IMR-90 (cell line): ENCODE results near the gene PMF1. TPM values are rescaled to one million over a fixed set of nuclear protein-coding genes. Genes with fewer than 3 reads are reported as not detected.
A peak's percentile ranks its signal among the peaks of the same experiment; 100 is the strongest.

Experiments used
- ATAC-seq: fragments of 200-7000 bp; cut with Tn5 transposase; 2 replicates; pipeline ENCODE4 v1.9.1; 2020; ENCODE audit warnings: low read depth, mild to moderate bottlenecking, moderate library complexity
- BruUV-seq: library from RNA; stranded (reverse); fragments of 400-500 nt; replicated peaks from 2 replicates; lab custom pipeline; 2021; lab: Mats Ljungman, UMichigan
- CTCF ChIA-PET: fragments of 300-600 bp; formaldehyde crosslinking; extraction: SDS; loops from one replicate; lab custom pipeline; 2021; ENCODE audit warnings: antibody characterized with exemption; lab: Yijun Ruan, JAX
- POLR2A ChIA-PET: fragments of 300-600 bp; sonication (Branson Sonifier 250); formaldehyde crosslinking; loops from one replicate; lab custom pipeline; 2022; ENCODE audit warnings: antibody characterized with exemption; ENCODE audit not compliant: unreplicated experiment; lab: Charles Lee
- DNase-seq: peaks from one replicate; pipeline ENCODE4 v3.0.0; 2013
- H2AFZ ChIP-seq: replicated peaks from 2 replicates; pipeline ENCODE3; 2013; ENCODE audit warnings: low read length, mild to moderate bottlenecking; ENCODE audit not compliant: poor library complexity
- H2AK5ac ChIP-seq: 2 replicates; pipeline ENCODE4 v1.6.1; 2013; ENCODE audit warnings: low read depth, low read length, inconsistent platforms
- H2AK9ac ChIP-seq: replicated peaks from 2 replicates; pipeline ENCODE3; 2013; ENCODE audit warnings: mild to moderate bottlenecking, low read depth, low read length, moderate library complexity; ENCODE audit not compliant: poor library complexity
- H2BK120ac ChIP-seq: 2 replicates; pipeline ENCODE4 v1.6.1; 2013; ENCODE audit warnings: low read depth, low read length, inconsistent platforms
- H2BK15ac ChIP-seq: 3 replicates; pipeline ENCODE4 v1.6.1; 2013; ENCODE audit warnings: low read depth, low read length, inconsistent platforms
- H2BK20ac ChIP-seq: 2 replicates; pipeline ENCODE4 v1.6.1; 2013; ENCODE audit warnings: low read depth, mild to moderate bottlenecking, inconsistent platforms, low read length, moderate library complexity
- H2BK5ac ChIP-seq: 2 replicates; pipeline ENCODE4 v1.6.1; 2013; ENCODE audit warnings: mild to moderate bottlenecking, low read depth, low read length, inconsistent platforms; ENCODE audit not compliant: poor library complexity, severe bottlenecking
- H3K14ac ChIP-seq: replicated peaks from 2 replicates; pipeline ENCODE4 v1.6.1; 2013; ENCODE audit warnings: low read depth, low read length, inconsistent platforms
- H3K18ac ChIP-seq: 2 replicates; pipeline ENCODE4 v1.6.1; 2013; ENCODE audit warnings: low read depth, low read length, control low read depth
- H3K23ac ChIP-seq: 2 replicates; pipeline ENCODE4 v1.6.1; 2013; ENCODE audit warnings: low read depth, low read length, inconsistent platforms
- H3K27ac ChIP-seq: 2 replicates; pipeline ENCODE4 v1.5.1; 2013; ENCODE audit warnings: mild to moderate bottlenecking, control low read depth, low read length; ENCODE audit not compliant: insufficient read depth
- H3K27me3 ChIP-seq: 2 replicates; pipeline ENCODE4 v1.6.1; 2013; ENCODE audit warnings: low read length; ENCODE audit not compliant: control insufficient read depth, insufficient read depth
- H3K36me3 ChIP-seq: 2 replicates; pipeline ENCODE4 v1.6.1; 2013; ENCODE audit warnings: low read length, mixed read lengths; ENCODE audit not compliant: control insufficient read depth, insufficient read depth
- H3K4ac ChIP-seq: 2 replicates; pipeline ENCODE4 v1.6.1; 2013; ENCODE audit warnings: low read depth, low read length, inconsistent platforms
- H3K4me1 ChIP-seq: 2 replicates; pipeline ENCODE4 v1.6.1; 2013; ENCODE audit warnings: low read length, mixed read lengths; ENCODE audit not compliant: control insufficient read depth, insufficient read depth
- H3K4me2 ChIP-seq: 2 replicates; pipeline ENCODE4 v1.6.1; 2013; ENCODE audit warnings: low read depth, mild to moderate bottlenecking, control low read depth, low read length, moderate library complexity
- H3K4me3 ChIP-seq: 2 replicates; pipeline ENCODE4 v1.5.1; 2013; ENCODE audit warnings: low read depth, mild to moderate bottlenecking, control low read depth, low read length, moderate library complexity; ENCODE audit not compliant: insufficient read depth
- H3K56ac ChIP-seq: 2 replicates; pipeline ENCODE4 v1.6.1; 2013; ENCODE audit warnings: low read length, inconsistent platforms; ENCODE audit not compliant: insufficient read depth; ENCODE audit errors: extremely low read depth
- H3K79me1 ChIP-seq, 2 experiments: 2 replicates each; pipeline ENCODE4 v1.6.1; 2013; ENCODE audit warnings: low read length in 2 of 2, inconsistent platforms in 1 of 2, low read depth in 1 of 2
- H3K9ac ChIP-seq: 2 replicates; pipeline ENCODE4 v1.6.1; 2013; ENCODE audit warnings: low read depth, low read length, control low read depth
- H3K9me1 ChIP-seq: 2 replicates; pipeline ENCODE4 v1.6.1; 2013; ENCODE audit warnings: low read length, inconsistent platforms; ENCODE audit not compliant: insufficient read depth
- H3K9me3 ChIP-seq: 2 replicates; pipeline ENCODE4 v1.6.1; 2013; ENCODE audit warnings: low read length; ENCODE audit not compliant: control insufficient read depth, insufficient read depth
- H4K20me1 ChIP-seq: 2 replicates; pipeline ENCODE4 v1.6.1; 2013; ENCODE audit warnings: low read length, inconsistent platforms; ENCODE audit not compliant: insufficient read depth
- H4K5ac ChIP-seq: 2 replicates; pipeline ENCODE4 v1.6.1; 2013; ENCODE audit warnings: mild to moderate bottlenecking, low read depth, low read length, control low read depth
- H4K8ac ChIP-seq, 2 experiments: 2 replicates each; pipeline ENCODE4 v1.6.1; 2013; ENCODE audit warnings: low read depth in 2 of 2, low read length in 2 of 2, control low read depth in 1 of 2, inconsistent platforms in 1 of 2
- H4K91ac ChIP-seq: 2 replicates; pipeline ENCODE4 v1.6.1; 2013; ENCODE audit warnings: low read depth, low read length, inconsistent platforms; ENCODE audit not compliant: insufficient read depth
- BHLHE40 ChIP-seq: fragments of 150-350 bp; IDR thresholded peaks from 2 replicates; pipeline ENCODE4 v1.6.1; 2016; ENCODE audit warnings: mild to moderate bottlenecking, low read depth, low read length
- CEBPB ChIP-seq: IDR thresholded peaks from 2 replicates; pipeline ENCODE4 v1.6.1; 2012; ENCODE audit warnings: low read depth, low read length, improper control_type of control experiment
- CHD1 ChIP-seq: IDR thresholded peaks from 2 replicates; pipeline ENCODE4 v1.6.1; 2012; ENCODE audit warnings: low read depth, low read length, improper control_type of control experiment
- ELK1 ChIP-seq: fragments of 150-350 bp; IDR thresholded peaks from 2 replicates; pipeline ENCODE4 v1.6.1; 2016; ENCODE audit warnings: low read depth, mild to moderate bottlenecking, low read length, moderate library complexity, borderline replicate concordance
- FOS ChIP-seq: fragments of 150-350 bp; IDR thresholded peaks from 2 replicates; pipeline ENCODE4 v1.6.1; 2016; ENCODE audit warnings: low read depth, low read length
- MAFK ChIP-seq: IDR thresholded peaks from 2 replicates; pipeline ENCODE4 v1.6.1; 2012; ENCODE audit warnings: low read depth, low read length, improper control_type of control experiment
- MXI1 ChIP-seq: IDR thresholded peaks from 2 replicates; pipeline ENCODE4 v1.6.1; 2012; ENCODE audit warnings: low read depth, mild to moderate bottlenecking, low read length, moderate library complexity, borderline replicate concordance
- NFE2L2 ChIP-seq: fragments of 150-350 bp; IDR thresholded peaks from 2 replicates; pipeline ENCODE4 v1.6.1; 2016; ENCODE audit warnings: low read depth, mild to moderate bottlenecking, low read length
- POLR2A ChIP-seq: IDR thresholded peaks from 2 replicates; pipeline ENCODE4 v1.6.1; 2012; ENCODE audit warnings: mild to moderate bottlenecking, low read depth, low read length
- RCOR1 ChIP-seq: IDR thresholded peaks from 2 replicates; pipeline ENCODE4 v1.6.1; 2012; ENCODE audit warnings: mild to moderate bottlenecking, low read length, improper control_type of control experiment; ENCODE audit not compliant: insufficient replicate concordance
- RFX5 ChIP-seq: IDR thresholded peaks from 2 replicates; pipeline ENCODE4 v1.8.0; 2012; ENCODE audit warnings: low read depth, mild to moderate bottlenecking, low read length, moderate library complexity
- SMC3 ChIP-seq: fragments of 150-350 bp; IDR thresholded peaks from 2 replicates; pipeline ENCODE4 v1.6.1; 2016; ENCODE audit warnings: low read depth, mild to moderate bottlenecking, antibody characterized with exemption, low read length, moderate library complexity
- WGBS, 2 experiments: methylation state at CpG; one replicate each; pipeline versions ENCODE4 v1.1.5 to v1.1.7; 2013; ENCODE audit warnings: missing lambda C conversion rate in 2 of 2; ENCODE audit not compliant: insufficient read length in 1 of 2; ENCODE audit errors: extremely low coverage in 2 of 2; 5-methylcytosine and 5-hydroxymethylcytosine counted together
- dilution Hi-C: fragments of 300-500 bp; cut with HindIII; formaldehyde crosslinking; loops from one replicate; pipeline ENCODE4 v1.14.3; 2018; ENCODE audit warnings: low sequenced_read_pairs; ENCODE audit not compliant: unreplicated experiment
- in situ Hi-C: fragments of 300-500 bp; cut with MboI; formaldehyde crosslinking; loops from 3 replicates; pipeline ENCODE4 v1.14.3; 2019; ENCODE audit warnings: low sequenced_read_pairs, inconsistent platforms, mixed read lengths
- intact Hi-C: fragments of 100-400 bp; cut with micrococcal nuclease; formaldehyde crosslinking; loops from 2 replicates; pipeline ENCODE4 v1.10.0; 2022
- polyA plus RNA-seq, 3 experiments: library from polyadenylated mRNA; depleted of rRNA; stranded (reverse); fragments of >200 nt; gene quantifications; 2 replicates each; pipeline ENCODE4 v1.2.3, GENCODE V29; 2012; ENCODE audit warnings: low replicate concordance in 1 of 3
- total RNA-seq: library from RNA; depleted of rRNA; stranded (reverse); fragments of >200 nt; gene quantifications from 2 replicates; pipeline ENCODE4 v1.2.3, GENCODE V29; 2012
- TF ChIP-seq, protein P1 (sequence below): conservative IDR thresholded peaks from 2 replicates; pipeline ENCODE4 v1.5.1; 2012; ENCODE audit warnings: mild to moderate bottlenecking, low read depth, low read length, improper control_type of control experiment
- TF ChIP-seq, protein P2 (sequence below): fragments of 150-350 bp; IDR thresholded peaks from 2 replicates; pipeline ENCODE4 v1.6.1; 2017; ENCODE audit warnings: mild to moderate bottlenecking, antibody characterized with exemption, low read length, low read depth

The PMF1 gene
- total and polyA plus RNA-seq, 2 of the 4 experiments (the other 2 are of a cell fraction): 54.8 to 73.4 TPM

GRCh38 chr1:156282479-156283222, 69.8 kb downstream of the PMF1 start, which contains the start of gene SMG5:
Gene SMG5, minus strand, starts transcription at chr1:156282825. Its CDS starts 145 bp downstream, at chr1:156282680.
- Histone ChIP-seq H3K27me3 (no peaks in the 10 kb centered on the region), H4K5ac (peak within 1 kb of the TSS; percentile 74), H3K4me2 (peak within 1 kb of the TSS; percentile 90), H3K4me1 (peaks cover 9% of the 10 kb centered on the region), H3K18ac (peak within 1 kb of the TSS; percentile 35; the same call in 1 of the 2 replicates), H3K23ac (peak within 1 kb of the TSS; percentile 97), H4K8ac (peak within 1 kb of the TSS; percentile 72 to 99), H3K9me3 (no peaks in the 10 kb centered on the region), H2BK15ac (peak within 1 kb of the TSS; percentile 22; the same call in 2 of the 3 replicates), H2BK5ac (peak within 1 kb of the TSS; percentile 67), H3K14ac (peak within 1 kb of the TSS; percentile 99), H4K91ac (peak within 1 kb of the TSS; percentile 85), H3K4me3 (peak within 1 kb of the TSS; percentile 67), H2AK9ac (peak within 1 kb of the TSS; percentile 92), H3K9me1 (peaks cover 7% of the 10 kb centered on the region), H2BK120ac (peak within 1 kb of the TSS; percentile 67), H3K56ac (peak within 1 kb of the TSS; percentile 79), H3K9ac (peak within 1 kb of the TSS; percentile 86), H3K4ac (peak within 1 kb of the TSS; percentile 95), H3K36me3 (peaks cover 14% of the 10 kb centered on the region), H2BK20ac (no peak within 1 kb of the TSS), H3K27ac (peak within 1 kb of the TSS; percentile 78), H4K20me1 (peaks cover 32% of the 10 kb centered on the region), H2AK5ac (peak within 1 kb of the TSS; percentile 76), H2AFZ (peak within 1 kb of the TSS; percentile 92), H3K79me1 (peaks cover 45 to 66% of the 10 kb centered on the region in 2 experiments; a peak in 3 of 4 replicates)
- peak; percentile 99 for DNase-seq
- in situ Hi-C loops: no loop called here
- peak; percentile 97 for ATAC-seq
- ChIA-PET POLR2A (interaction anchor here (0.6 to 1.7 kb wide), 3 partner anchors 13 to 70 kb away, joined by 4 to 8 read pairs (median 4); partner anchors contain the start of genes GLMP and PMF1), CTCF (no interaction called here)
- no TSS peak for BruUV-seq
- intact Hi-C loops: no loop called here
- dilution Hi-C loops: no loop called here
- WGBS, 2 experiments: 0% methylated on average over 32 of the region's 50 CpGs; no CpG with 5 or more reads in 1 of the 2 experiments
- TF ChIP-seq POLR2A: peak; percentile 97
- no peak for TF ChIP-seq BHLHE40
- TF ChIP-seq RFX5: no peak
- no peak for TF ChIP-seq SMC3
- no peak for TF ChIP-seq RCOR1
- no peak for TF ChIP-seq CHD1
- no peak for TF ChIP-seq CEBPB
- TF ChIP-seq, protein P1, sequence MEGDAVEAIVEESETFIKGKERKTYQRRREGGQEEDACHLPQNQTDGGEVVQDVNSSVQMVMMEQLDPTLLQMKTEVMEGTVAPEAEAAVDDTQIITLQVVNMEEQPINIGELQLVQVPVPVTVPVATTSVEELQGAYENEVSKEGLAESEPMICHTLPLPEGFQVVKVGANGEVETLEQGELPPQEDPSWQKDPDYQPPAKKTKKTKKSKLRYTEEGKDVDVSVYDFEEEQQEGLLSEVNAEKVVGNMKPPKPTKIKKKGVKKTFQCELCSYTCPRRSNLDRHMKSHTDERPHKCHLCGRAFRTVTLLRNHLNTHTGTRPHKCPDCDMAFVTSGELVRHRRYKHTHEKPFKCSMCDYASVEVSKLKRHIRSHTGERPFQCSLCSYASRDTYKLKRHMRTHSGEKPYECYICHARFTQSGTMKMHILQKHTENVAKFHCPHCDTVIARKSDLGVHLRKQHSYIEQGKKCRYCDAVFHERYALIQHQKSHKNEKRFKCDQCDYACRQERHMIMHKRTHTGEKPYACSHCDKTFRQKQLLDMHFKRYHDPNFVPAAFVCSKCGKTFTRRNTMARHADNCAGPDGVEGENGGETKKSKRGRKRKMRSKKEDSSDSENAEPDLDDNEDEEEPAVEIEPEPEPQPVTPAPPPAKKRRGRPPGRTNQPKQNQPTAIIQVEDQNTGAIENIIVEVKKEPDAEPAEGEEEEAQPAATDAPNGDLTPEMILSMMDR: no peak
- peak; percentile 30; the same call in 1 of the 2 replicates for TF ChIP-seq FOS
- TF ChIP-seq, protein P2, sequence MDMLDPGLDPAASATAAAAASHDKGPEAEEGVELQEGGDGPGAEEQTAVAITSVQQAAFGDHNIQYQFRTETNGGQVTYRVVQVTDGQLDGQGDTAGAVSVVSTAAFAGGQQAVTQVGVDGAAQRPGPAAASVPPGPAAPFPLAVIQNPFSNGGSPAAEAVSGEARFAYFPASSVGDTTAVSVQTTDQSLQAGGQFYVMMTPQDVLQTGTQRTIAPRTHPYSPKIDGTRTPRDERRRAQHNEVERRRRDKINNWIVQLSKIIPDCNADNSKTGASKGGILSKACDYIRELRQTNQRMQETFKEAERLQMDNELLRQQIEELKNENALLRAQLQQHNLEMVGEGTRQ: no peak
- no peak for TF ChIP-seq MAFK
- no peak for TF ChIP-seq ELK1
- peak; percentile 82 for TF ChIP-seq MXI1
- no peak for TF ChIP-seq NFE2L2
